Measurements from ENCODE around the gene GNAO1. TPM values are rescaled to one million over a fixed set of nuclear protein-coding genes. Genes with fewer than 3 reads are reported as not detected.
A peak's percentile ranks its signal among the peaks of the same experiment; 100 is the strongest.

GNAO1 gene
- total RNA-seq, 4 donors from 2014 or later: 0.67 to 4.0 (median 2.2) TPM

DNA sequence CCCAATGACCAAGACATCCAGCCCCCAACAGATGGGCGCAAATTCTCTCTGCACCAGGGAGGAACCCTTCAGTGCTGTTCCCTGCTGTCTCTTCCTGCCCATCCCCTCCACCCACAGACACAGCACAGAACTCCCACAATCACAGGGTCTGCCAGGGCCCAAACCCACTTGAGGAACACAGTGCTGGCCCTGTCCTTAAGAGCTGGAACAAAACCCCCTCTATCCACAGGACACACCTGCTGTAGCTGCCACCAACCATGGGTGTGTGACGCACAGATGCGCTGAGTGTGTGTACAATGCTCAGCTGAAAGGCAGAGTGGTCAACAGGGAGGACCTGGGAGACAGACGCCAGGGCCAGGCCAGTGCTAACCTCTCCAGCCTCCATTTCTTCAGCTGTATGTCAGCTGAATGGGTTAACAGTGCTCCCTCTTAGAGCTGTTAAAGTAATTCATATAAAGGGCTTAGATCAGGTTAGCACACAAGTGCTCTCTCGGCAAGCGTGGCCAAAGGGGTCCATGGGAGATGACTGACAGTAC is 172.0 kb downstream of the GNAO1 start:
- 95 to 99% methylated on average over 5 to 6 of the region's 6 CpGs for WGBS, 2 donors
- intact Hi-C loops (cut with DNase I; ENCODE audit: low total_unique reads): no loop called here
- no peak for DNase-seq (ENCODE audit: low spot score in 2 of 2)

DNA sequence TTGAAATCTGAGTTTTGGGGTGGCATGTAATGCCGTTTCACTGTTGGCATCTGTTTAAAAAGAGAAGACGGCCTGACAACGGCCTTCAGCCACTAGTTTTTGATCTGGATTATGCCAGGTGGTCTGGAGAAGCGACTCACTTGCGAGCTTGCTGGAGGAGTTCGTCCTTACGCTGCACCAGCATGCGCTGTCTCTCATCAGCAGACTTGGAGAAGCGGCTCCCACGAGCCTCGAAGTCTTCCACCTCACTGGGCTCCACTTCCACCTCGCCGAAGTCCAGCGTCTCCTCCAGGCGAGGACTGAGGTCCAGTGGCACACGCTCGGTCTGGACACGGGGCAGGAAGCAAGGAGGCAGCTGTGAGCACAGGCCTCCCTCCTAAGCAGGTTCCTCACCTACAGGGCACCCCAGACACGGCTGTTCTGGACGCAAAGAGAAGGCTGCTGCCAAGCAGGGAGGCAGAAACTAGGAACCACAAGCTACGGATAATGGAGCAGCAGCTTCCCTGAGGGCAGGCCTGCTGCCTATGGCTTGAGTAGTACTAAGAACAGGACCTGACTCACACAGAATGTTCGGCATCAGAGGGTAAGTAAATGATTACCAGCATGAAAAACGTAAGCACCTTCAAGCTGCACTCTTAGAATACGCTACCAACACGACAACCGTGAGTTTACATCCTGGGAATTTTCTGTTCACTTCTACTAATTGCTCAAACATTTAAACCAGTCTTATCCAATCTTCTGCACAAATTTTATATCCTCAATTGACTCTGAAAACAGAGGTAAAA is 172.7 kb downstream of the GNAO1 start:
- no peak for DNase-seq (ENCODE audit: low spot score in 2 of 2)
- no peak overlapping the region for H3K4me3 ChIP-seq (ENCODE audit: low read depth, poor library complexity, severe bottlenecking)
- TF ChIP-seq, protein P1, sequence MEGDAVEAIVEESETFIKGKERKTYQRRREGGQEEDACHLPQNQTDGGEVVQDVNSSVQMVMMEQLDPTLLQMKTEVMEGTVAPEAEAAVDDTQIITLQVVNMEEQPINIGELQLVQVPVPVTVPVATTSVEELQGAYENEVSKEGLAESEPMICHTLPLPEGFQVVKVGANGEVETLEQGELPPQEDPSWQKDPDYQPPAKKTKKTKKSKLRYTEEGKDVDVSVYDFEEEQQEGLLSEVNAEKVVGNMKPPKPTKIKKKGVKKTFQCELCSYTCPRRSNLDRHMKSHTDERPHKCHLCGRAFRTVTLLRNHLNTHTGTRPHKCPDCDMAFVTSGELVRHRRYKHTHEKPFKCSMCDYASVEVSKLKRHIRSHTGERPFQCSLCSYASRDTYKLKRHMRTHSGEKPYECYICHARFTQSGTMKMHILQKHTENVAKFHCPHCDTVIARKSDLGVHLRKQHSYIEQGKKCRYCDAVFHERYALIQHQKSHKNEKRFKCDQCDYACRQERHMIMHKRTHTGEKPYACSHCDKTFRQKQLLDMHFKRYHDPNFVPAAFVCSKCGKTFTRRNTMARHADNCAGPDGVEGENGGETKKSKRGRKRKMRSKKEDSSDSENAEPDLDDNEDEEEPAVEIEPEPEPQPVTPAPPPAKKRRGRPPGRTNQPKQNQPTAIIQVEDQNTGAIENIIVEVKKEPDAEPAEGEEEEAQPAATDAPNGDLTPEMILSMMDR (IDR thresholded peaks at IDR 0.05): no peak
- no peak for TF ChIP-seq POLR2A (IDR thresholded peaks at IDR 0.05)
- intact Hi-C loops (cut with DNase I; ENCODE audit: low total_unique reads): no loop called here
- WGBS, 2 donors: 92 to 94% methylated on average over 19 to 26 of the region's 26 CpGs

More for the DNA sequence above, 172.0 kb downstream of the GNAO1 start:
- H3K4me3 ChIP-seq (ENCODE audit: low read depth, poor library complexity, severe bottlenecking): no peak overlapping the region
- no peak for TF ChIP-seq POLR2A (IDR thresholded peaks at IDR 0.05)
- TF ChIP-seq, protein P1 (IDR thresholded peaks at IDR 0.05): no peak

DNA sequence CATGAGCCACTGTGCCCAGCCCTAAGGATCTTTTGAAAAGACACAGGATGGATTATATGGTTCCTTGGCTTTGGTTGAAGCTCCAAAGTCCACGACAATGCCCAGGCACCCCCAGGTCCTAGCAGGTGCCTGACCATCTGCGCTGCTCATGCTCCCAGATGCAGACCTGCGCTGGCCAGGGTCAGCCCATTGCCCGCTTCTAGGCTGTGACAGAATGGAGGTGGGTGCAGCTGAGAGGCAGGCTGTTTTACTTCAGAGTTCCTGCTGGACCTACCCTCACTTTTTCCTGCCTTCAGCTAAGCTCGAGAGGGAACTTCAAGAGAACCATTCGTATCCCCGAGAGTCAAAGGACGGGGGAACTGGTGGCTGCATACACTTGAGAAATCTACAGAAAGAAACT is 173.6 kb downstream of the GNAO1 start:
- H3K4me3 ChIP-seq (ENCODE audit: low read depth, poor library complexity, severe bottlenecking): no peak overlapping the region
- intact Hi-C loops (cut with DNase I; ENCODE audit: low total_unique reads): no loop called here
- WGBS, 2 donors: 97 to 99% methylated on average over 8 of the region's 8 CpGs
- TF ChIP-seq, protein P1 (IDR thresholded peaks at IDR 0.05): no peak
- TF ChIP-seq POLR2A (IDR thresholded peaks at IDR 0.05): no peak
- DNase-seq (ENCODE audit: low spot score in 2 of 2): peak in 1 of 2 donors; percentile 80

DNA sequence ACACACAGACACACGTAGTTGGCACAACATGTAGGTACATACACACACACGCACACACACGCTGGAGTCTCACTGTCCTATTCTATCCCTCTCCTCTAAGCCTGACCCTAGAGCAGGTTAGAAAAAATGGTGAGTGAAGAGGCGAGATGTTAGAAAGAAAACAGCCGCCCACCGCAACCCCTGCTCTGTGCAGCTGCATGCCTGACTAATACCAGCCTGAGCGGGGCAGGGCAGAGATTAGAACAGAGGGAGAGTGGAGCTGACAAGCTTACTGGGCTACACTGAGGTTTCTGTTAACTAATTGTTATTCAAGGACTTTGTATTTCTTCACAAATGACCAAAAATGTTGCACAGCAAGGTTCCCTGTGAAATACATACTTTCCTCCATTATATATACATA is 174.3 kb downstream of the GNAO1 start:
- DNase-seq (ENCODE audit: low spot score in 2 of 2): no peak
- no peak for TF ChIP-seq POLR2A (IDR thresholded peaks at IDR 0.05)
- TF ChIP-seq, protein P1 (IDR thresholded peaks at IDR 0.05): no peak
- intact Hi-C loops (cut with DNase I; ENCODE audit: low total_unique reads): no loop called here
- 79 to 82% methylated on average over 7 of the region's 7 CpGs for whole genome bisulfite sequencing, 2 donors
- no peak overlapping the region for H3K4me3 ChIP-seq (ENCODE audit: low read depth, poor library complexity, severe bottlenecking)

DNA sequence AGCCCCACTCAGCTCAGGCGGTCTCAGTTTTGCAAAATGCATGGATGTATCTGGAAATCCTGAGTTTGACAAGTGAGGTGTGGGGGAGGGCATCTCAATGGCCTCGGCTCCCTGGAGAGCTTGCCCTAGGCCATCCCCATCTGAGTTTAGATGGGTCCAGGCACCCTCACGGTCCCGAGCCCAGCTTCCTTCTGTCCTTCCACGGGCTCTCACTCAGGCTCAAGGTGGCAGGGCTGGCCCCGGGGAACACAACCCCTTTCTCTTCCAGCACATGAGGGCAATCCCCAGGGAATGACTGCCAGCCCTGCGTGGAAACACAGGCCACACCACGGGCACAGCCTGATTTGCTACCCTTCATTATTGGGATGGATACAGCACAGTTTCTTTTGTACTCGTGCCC is 175.7 kb downstream of the GNAO1 start:
- H3K4me3 ChIP-seq (ENCODE audit: low read depth, poor library complexity, severe bottlenecking): no peak overlapping the region
- intact Hi-C loops (cut with DNase I; ENCODE audit: low total_unique reads): no loop called here
- DNase-seq (ENCODE audit: low spot score in 2 of 2): no peak
- TF ChIP-seq, protein P1 (IDR thresholded peaks at IDR 0.05): no peak
- TF ChIP-seq POLR2A (IDR thresholded peaks at IDR 0.05): no peak
- WGBS, 2 donors: 94 to 95% methylated on average over 9 of the region's 9 CpGs
